CD4-positive, alpha-beta memory T cell (primary cell): ENCODE data around the gene BCR. TPM values are rescaled to one million over a fixed set of nuclear protein-coding genes. Genes with fewer than 3 reads are reported as not detected.
A peak's percentile ranks its signal among the peaks of the same experiment; 100 is the strongest.

Experiments used
- CTCF ChIA-PET: fragments of 350-600 bp; sonication (Branson Sonifier 250); formaldehyde crosslinking; loops from one replicate; lab custom pipeline; 2021; ENCODE audit warnings: inconsistent platforms; ENCODE audit not compliant: partially characterized antibody; lab: Charles Lee
- POLR2A ChIA-PET: fragments of 350-600 bp; sonication (Branson Sonifier 250); formaldehyde crosslinking; loops from one replicate; lab custom pipeline; 2021; ENCODE audit not compliant: partially characterized antibody; lab: Charles Lee
- DNase-seq, 5 donors: peaks; one replicate each; pipeline versions ENCODE4 v3.0.0 to v3.0.0-alpha.2; 2020 to 2022; ENCODE audit warnings: mixed read lengths in 1 of 5
- H3K27ac ChIP-seq: one replicate; pipeline ENCODE4 v1.7.0; 2013; ENCODE audit warnings: low read depth, low read length
- H3K27me3 ChIP-seq: 2 replicates; pipeline ENCODE4 v1.7.0; 2013; ENCODE audit warnings: mild to moderate bottlenecking, low read length, moderate library complexity; ENCODE audit not compliant: insufficient read depth
- H3K36me3 ChIP-seq: 2 replicates; pipeline ENCODE4 v1.7.0; 2013; ENCODE audit warnings: mild to moderate bottlenecking, low read length, moderate library complexity; ENCODE audit not compliant: insufficient read depth
- H3K4me1 ChIP-seq: 2 replicates; pipeline ENCODE4 v1.7.0; 2013; ENCODE audit warnings: mild to moderate bottlenecking, low read length, moderate library complexity; ENCODE audit not compliant: insufficient read depth
- H3K4me3 ChIP-seq, 2 donors: one replicate each; pipeline ENCODE4 v1.7.0; 2013; ENCODE audit warnings: low read length in 2 of 2, mild to moderate bottlenecking in 1 of 2
- H3K9me3 ChIP-seq, 2 donors: one replicate each; pipeline ENCODE4 v1.7.0; 2013; ENCODE audit warnings: low read length in 2 of 2, control low read depth in 1 of 2; ENCODE audit not compliant: control insufficient read depth in 1 of 2
- H3K27ac Mint-ChIP-seq, 7 donors: one replicate each; pipeline ENCODE4 v1.8.0; 2020 to 2021; ENCODE audit warnings: mixed read lengths in 7 of 7, mild to moderate bottlenecking in 6 of 7, inconsistent platforms in 3 of 7, moderate library complexity in 3 of 7
- H3K27me3 Mint-ChIP-seq, 2 donors: one replicate each; pipeline ENCODE4 v1.8.0; 2020 to 2021; ENCODE audit warnings: mixed read lengths in 2 of 2
- H3K36me3 Mint-ChIP-seq, 2 donors: one replicate each; pipeline ENCODE4 v1.8.0; 2020 to 2021; ENCODE audit warnings: mixed read lengths in 2 of 2, inconsistent platforms in 1 of 2, mild to moderate bottlenecking in 1 of 2
- H3K4me1 Mint-ChIP-seq, 4 donors: one replicate each; pipeline ENCODE4 v1.8.0; 2020 to 2021; ENCODE audit warnings: mixed read lengths in 4 of 4, mild to moderate bottlenecking in 1 of 4
- H3K4me3 Mint-ChIP-seq, 8 donors: one replicate each; pipeline ENCODE4 v1.8.0; 2020 to 2021; ENCODE audit warnings: mixed read lengths in 8 of 8, mild to moderate bottlenecking in 7 of 8, moderate library complexity in 6 of 8, inconsistent platforms in 3 of 8
- H3K9me3 Mint-ChIP-seq, 8 donors: one replicate each; pipeline ENCODE4 v1.8.0; 2020 to 2021; ENCODE audit warnings: mixed read lengths in 8 of 8, mild to moderate bottlenecking in 5 of 8, inconsistent platforms in 3 of 8, moderate library complexity in 1 of 8
- intact Hi-C: fragments of 100-400 bp; cut with micrococcal nuclease; formaldehyde crosslinking; loops from one replicate; pipeline ENCODE4 v1.15.1; 2023
- polyA plus RNA-seq, 2 donors: library from polyadenylated mRNA; unstranded; fragments of 300-500 nt; fragmentation: Illumina TruSeq; gene quantifications; one replicate each; pipeline ENCODE4 v1.2.3, GENCODE V29; 2021
- total RNA-seq, 2 experiments: library from RNA; stranded (reverse); gene quantifications; one replicate each; pipeline ENCODE4 v1.2.3, GENCODE V29; 2021

The BCR gene
- total and polyA plus RNA-seq, 4 experiments from 2014 or later, result 3.3 to 75.6 (median 51.2) TPM

GRCh38 chr22:23149743-23150238 is 30.5 kb upstream of the BCR start:
- Mint-ChIP-seq H3K4me1 (peaks cover 10 to 38% (median 20%) of the 10 kb centered on the region in 4 donors), H3K27ac (peak overlapping the region in 4 of 7 donors; percentile 46 to 59 (median 54)), H3K27me3 (no peaks in the 10 kb centered on the region), H3K4me3 (no peak overlapping the region), H3K9me3 (no peaks in the 10 kb centered on the region), H3K36me3 (peaks cover 0 to 2% of the 10 kb centered on the region in 2 donors)
- H3K4me1 ChIP-seq, result peaks cover 16% of the 10 kb centered on the region
- no peak overlapping the region for H3K27ac ChIP-seq
- intact Hi-C loops, result loop anchor here (10.0 kb wide), 1 partner anchor 1405 kb away; the partner anchor contains the start of genes GUCD1 and SNRPD3
- DNase-seq, result no peak
- H3K27me3 ChIP-seq, result no peaks in the 10 kb centered on the region
- H3K36me3 ChIP-seq, result no peaks in the 10 kb centered on the region
- CTCF ChIA-PET, result interaction anchor here (0.7 to 1.6 kb wide), 2 partner anchors 9 to 24 kb away, joined by 4 to 7 read pairs; no protein-coding TSS in a partner anchor
- no peak overlapping the region for H3K4me3 ChIP-seq
- POLR2A ChIA-PET, result interaction anchor here (1.5 kb wide), 1 partner anchor 12 kb away, joined by 4 read pairs; no protein-coding TSS in a partner anchor
- no peaks in the 10 kb centered on the region for H3K9me3 ChIP-seq

- H3K36me3 ChIP-seq, result no peaks in the 10 kb centered on the region
- H3K27ac ChIP-seq, result no peak overlapping the region
- peak overlapping the region in 6 of 7 donors; percentile 7 to 72 (median 40) for H3K27ac Mint-ChIP-seq
- no peak for DNase-seq
- intact Hi-C loops, result no loop called here
- H3K4me1 ChIP-seq, result peaks cover 7% of the 10 kb centered on the region
- ChIA-PET CTCF (interaction anchor here (1.6 kb wide), 1 partner anchor 23 kb away, joined by 7 read pairs; no protein-coding TSS in a partner anchor), POLR2A (no interaction called here)
- no peak overlapping the region for H3K4me3 ChIP-seq
- H3K27me3 Mint-ChIP-seq, result no peaks in the 10 kb centered on the region
- H3K4me3 Mint-ChIP-seq, result no peak overlapping the region
- peaks cover 7 to 34% (median 12%) of the 10 kb centered on the region in 4 donors for H3K4me1 Mint-ChIP-seq
- H3K9me3 Mint-ChIP-seq, result no peaks in the 10 kb centered on the region
- H3K36me3 Mint-ChIP-seq, result no peaks in the 10 kb centered on the region
- H3K9me3 ChIP-seq, result no peaks in the 10 kb centered on the region
- H3K27me3 ChIP-seq, result no peaks in the 10 kb centered on the region
Measured at GRCh38 chr22:23150762-23151161, 29.5 kb upstream of the BCR start.

- no peaks in the 10 kb centered on the region for H3K9me3 ChIP-seq
- intact Hi-C loops, result no loop called here
- no peaks in the 10 kb centered on the region for H3K27me3 Mint-ChIP-seq
- peaks cover 7 to 31% (median 10%) of the 10 kb centered on the region in 4 donors for H3K4me1 Mint-ChIP-seq
- no peaks in the 10 kb centered on the region for H3K36me3 Mint-ChIP-seq
- DNase-seq, result no peak
- H3K36me3 ChIP-seq, result no peaks in the 10 kb centered on the region
- no peak overlapping the region for H3K4me3 ChIP-seq
- no peak overlapping the region for H3K27ac Mint-ChIP-seq
- H3K4me1 ChIP-seq, result peaks cover 7% of the 10 kb centered on the region
- ChIA-PET CTCF (interaction anchor here (0.7 kb wide), 1 partner anchor 127 kb away, joined by 3 read pairs; no protein-coding TSS in a partner anchor), POLR2A (interaction anchor here (2.8 kb wide), 1 partner anchor 14 kb away, joined by 12 read pairs; no protein-coding TSS in a partner anchor)
- no peak overlapping the region for H3K4me3 Mint-ChIP-seq
- H3K9me3 Mint-ChIP-seq, result no peaks in the 10 kb centered on the region
- no peaks in the 10 kb centered on the region for H3K27me3 ChIP-seq
- H3K27ac ChIP-seq, result no peak overlapping the region
Measured at GRCh38 chr22:23151827-23152226, 28.5 kb upstream of the BCR start.

GRCh38 chr22:23152238-23153114 is 27.8 kb upstream of the BCR start:
- H3K27me3 Mint-ChIP-seq, result no peaks in the 10 kb centered on the region
- H3K9me3 Mint-ChIP-seq, result no peaks in the 10 kb centered on the region
- H3K4me1 ChIP-seq, result peaks cover 7% of the 10 kb centered on the region
- H3K36me3 Mint-ChIP-seq, result no peaks in the 10 kb centered on the region
- intact Hi-C loops, result no loop called here
- no peak overlapping the region for H3K4me3 ChIP-seq
- ChIA-PET POLR2A (interaction anchor here (1.3 to 2.8 kb wide), 3 partner anchors 8 to 14 kb away, joined by 4 to 12 read pairs (median 6); partner anchors contain the start of genes RAB36 and RSPH14), CTCF (interaction anchor here (0.6 to 1.3 kb wide), 3 partner anchors 8 to 126 kb away, joined by 3 to 4 read pairs (median 3); no protein-coding TSS in a partner anchor)
- no peaks in the 10 kb centered on the region for H3K27me3 ChIP-seq
- no peaks in the 10 kb centered on the region for H3K36me3 ChIP-seq
- H3K27ac Mint-ChIP-seq, result peak overlapping the region; percentile 22 to 92 (median 70)
- H3K4me1 Mint-ChIP-seq, result peaks cover 7 to 31% (median 10%) of the 10 kb centered on the region in 4 donors
- H3K4me3 Mint-ChIP-seq, result no peak overlapping the region
- H3K27ac ChIP-seq, result no peak overlapping the region
- no peak for DNase-seq
- H3K9me3 ChIP-seq, result no peaks in the 10 kb centered on the region

- DNase-seq, result no peak
- Mint-ChIP-seq H3K9me3 (no peaks in the 10 kb centered on the region), H3K4me3 (peak overlapping the region in 1 of 8 donors; percentile 26), H3K27ac (peak overlapping the region in 3 of 7 donors; percentile 60 to 83 (median 75)), H3K36me3 (no peaks in the 10 kb centered on the region), H3K4me1 (peaks cover 4 to 31% (median 10%) of the 10 kb centered on the region in 4 donors), H3K27me3 (no peaks in the 10 kb centered on the region)
- H3K4me1 ChIP-seq, result peaks cover 7% of the 10 kb centered on the region
- no peaks in the 10 kb centered on the region for H3K36me3 ChIP-seq
- no peak overlapping the region for H3K27ac ChIP-seq
- no peaks in the 10 kb centered on the region for H3K9me3 ChIP-seq
- intact Hi-C loops, result no loop called here
- ChIA-PET POLR2A (interaction anchor here (2.0 to 2.8 kb wide), 2 partner anchors 9 to 16 kb away, joined by 6 to 12 read pairs; partner anchors contain the start of gene RAB36), CTCF (interaction anchor here (1.2 to 1.3 kb wide), 2 partner anchors 10 to 26 kb away, joined by 3 to 4 read pairs; no protein-coding TSS in a partner anchor)
- no peaks in the 10 kb centered on the region for H3K27me3 ChIP-seq
- no peak overlapping the region for H3K4me3 ChIP-seq
Measured at GRCh38 chr22:23153994-23154393, 26.3 kb upstream of the BCR start.

GRCh38 chr22:23154461-23154860 is 25.8 kb upstream of the BCR start:
- no peak for DNase-seq
- Mint-ChIP-seq H3K4me1 (peaks cover 4 to 29% (median 10%) of the 10 kb centered on the region in 4 donors), H3K4me3 (no peak overlapping the region), H3K36me3 (no peaks in the 10 kb centered on the region), H3K27me3 (no peaks in the 10 kb centered on the region), H3K9me3 (no peaks in the 10 kb centered on the region), H3K27ac (peak overlapping the region in 5 of 7 donors; percentile 7 to 60 (median 48))
- H3K9me3 ChIP-seq, result no peaks in the 10 kb centered on the region
- intact Hi-C loops, result no loop called here
- ChIA-PET POLR2A (interaction anchor here (2.0 to 2.8 kb wide), 2 partner anchors 10 to 16 kb away, joined by 6 to 12 read pairs; partner anchors contain the start of gene RAB36), CTCF (interaction anchor here (1.2 to 1.8 kb wide), 2 partner anchors 26 to 128 kb away, joined by 3 to 4 read pairs; no protein-coding TSS in a partner anchor)
- H3K36me3 ChIP-seq, result no peaks in the 10 kb centered on the region
- H3K27ac ChIP-seq, result no peak overlapping the region
- no peak overlapping the region for H3K4me3 ChIP-seq
- H3K4me1 ChIP-seq, result peaks cover 7% of the 10 kb centered on the region
- no peaks in the 10 kb centered on the region for H3K27me3 ChIP-seq
